ENCODE measurements around the gene ATG10.
"Not testable (repeated sequence)": the region's sequence is repeated elsewhere in the genome, so short reads cannot be mapped to it uniquely, and the experiment has no call there.

- not testable (repeated sequence) for TF ChIP-seq CTCF, POLR2A (IDR thresholded peaks at IDR 0.05)
Observed at GRCh38 chr5:81983563-81983962, 11.7 kb downstream of the ATG10 start.

Measured in heart left ventricle (tissue), 13 donors.